K562 (cell line): ENCODE data around the gene PBX2. TPM values are rescaled to one million over a fixed set of nuclear protein-coding genes. Genes with fewer than 3 reads are reported as not detected.

Source experiments
- BRCA1 ChIP-seq, 2 experiments: fragments of 450-650 bp in 1 of 2; sonication (generic) in 1 of 2; formaldehyde crosslinking in 1 of 2; IDR thresholded peaks; 2 replicates each; pipeline versions ENCODE4 v1.5.0 to v1.6.1; 2017 to 2020; ENCODE audit warnings: mild to moderate bottlenecking in 1 of 2, missing genetic modification reagents in 1 of 2
- CCAR2 ChIP-seq: fragments of 200-400 bp; formaldehyde crosslinking; IDR thresholded peaks from 2 replicates; pipeline ENCODE4 v1.6.1; 2017; ENCODE audit warnings: mild to moderate bottlenecking, low read depth, low read length
- EHMT2 ChIP-seq: fragments of 450-650 bp; IDR thresholded peaks from 2 replicates; pipeline ENCODE4 v1.6.1; 2018; ENCODE audit warnings: antibody characterized with exemption
- HBP1 ChIP-seq: fragments of 450-650 bp; formaldehyde crosslinking; IDR thresholded peaks from 2 replicates; pipeline ENCODE4 v1.4.0; 2022; ENCODE audit warnings: missing genetic modification characterization
- KHSRP ChIP-seq: fragments of 450-650 bp; IDR thresholded peaks from 2 replicates; pipeline ENCODE4 v1.6.1; 2017
- MBD2 ChIP-seq: sonication (generic); IDR thresholded peaks from 2 replicates; pipeline ENCODE4 v1.6.1; 2016; ENCODE audit warnings: low read depth, borderline replicate concordance
- NFATC3 ChIP-seq: fragments of 450-650 bp; IDR thresholded peaks from 2 replicates; pipeline ENCODE4 v1.6.1; 2017; ENCODE audit warnings: mild to moderate bottlenecking
- NR2C2 ChIP-seq, 2 experiments: fragments of 200-800 bp in 1 of 2; sonication (Bioruptor generic) in 1 of 2; sonication (generic) in 1 of 2; formaldehyde crosslinking in 1 of 2; IDR thresholded peaks; 2 replicates each; pipeline versions ENCODE4 v1.6.1 to v1.8.0; 2016 to 2022; ENCODE audit warnings: mild to moderate bottlenecking in 1 of 2, missing compliant biosample characterization in 1 of 2, missing genetic modification characterization in 1 of 2, missing genetic modification reagents in 1 of 2
- SMAD4 ChIP-seq: fragments of 250-450 bp; sonication (Bioruptor Pico); conservative IDR thresholded peaks from 2 replicates; pipeline ENCODE4 v1.8.0; 2021; ENCODE audit warnings: inconsistent platforms, mild to moderate bottlenecking, moderate library complexity
- SPI1 ChIP-seq: IDR thresholded peaks from 2 replicates; pipeline ENCODE4 v1.6.1; 2011; ENCODE audit warnings: low read depth, low read length, control low read depth, borderline replicate concordance
- TBL1XR1 ChIP-seq, 2 experiments: IDR thresholded peaks; 2 replicates each; pipeline ENCODE4 v1.6.1; 2012; ENCODE audit warnings: improper control_type of control experiment in 2 of 2, low read length in 2 of 2, mild to moderate bottlenecking in 1 of 2
- USF1 ChIP-seq: sonication (generic); formaldehyde crosslinking; IDR thresholded peaks from 2 replicates; pipeline ENCODE4 v1.9.0; 2022; ENCODE audit warnings: mild to moderate bottlenecking, missing genetic modification reagents
- ZBTB2 ChIP-seq: fragments of 450-650 bp; IDR thresholded peaks from 2 replicates; pipeline ENCODE4 v1.6.1; 2016; ENCODE audit warnings: antibody characterized with exemption
- ZC3H11A ChIP-seq: IDR thresholded peaks from 2 replicates; pipeline ENCODE4 v1.6.1; 2012; ENCODE audit warnings: low read depth, low read length, improper control_type of control experiment
- ZNF280B ChIP-seq: fragments of 250-450 bp; sonication (Bioruptor Pico); IDR thresholded peaks from 2 replicates; pipeline ENCODE4 v1.5.1; 2021; ENCODE audit warnings: mild to moderate bottlenecking
- ZNF518B ChIP-seq: fragments of 250-450 bp; sonication (Bioruptor Pico); IDR thresholded peaks from 2 replicates; pipeline ENCODE4 v1.5.0; 2021; ENCODE audit warnings: mild to moderate bottlenecking, moderate library complexity
- polyA plus RNA-seq, 8 experiments: library from polyadenylated mRNA; depleted of rRNA in 4 of 8; stranded (reverse) in 5 of 8; unstranded in 3 of 8; fragments of >200 nt; fragmentation: Nextera tagmentation in 2 of 8; fragmentation: Illumina TruSeq in 1 of 8; extraction: Ambion mirVana in 2 of 8; extraction: Trizol in 1 of 8; gene quantifications; 2 replicates each; pipeline versions ENCODE4 v1.2.1 to v1.2.3, GENCODE V29; 2011 to 2014; ENCODE audit warnings: inconsistent platforms in 1 of 8, missing spikeins in 1 of 8
- total RNA-seq, 7 experiments: library from RNA; depleted of rRNA in 6 of 7; stranded (reverse); fragments of >200 nt in 6 of 7; fragmentation: Illumina TruSeq in 2 of 7; extraction: Trizol in 2 of 7; gene quantifications; 2 replicates each; pipeline versions ENCODE4 v1.2.1 to v1.2.3, GENCODE V29; 2011 to 2021; ENCODE audit warnings: low replicate concordance in 1 of 7

The PBX2 gene
- total and polyA plus RNA-seq, 9 of the 15 experiments (the other 6 are each of a cell fraction or from before 2014, with no cell fraction given) = 1.9 to 134 (median 62.5) TPM

- TF ChIP-seq ZBTB2 = peak; percentile 79
- TF ChIP-seq SMAD4 = peak; percentile 90
- no peak for TF ChIP-seq SPI1
- no peak for TF ChIP-seq ZC3H11A
- TF ChIP-seq NFATC3 = peak; percentile 95
- TF ChIP-seq TBL1XR1 (IDR thresholded peaks at IDR 0.05; ENCODE audit: low read length in 2 of 2) = peak in 1 of 2 experiments; percentile 90; a peak in 2 of 4 replicates
- 0 out of 2 replicates have a peak, but pooled peaks have one; percentile 36 for TF ChIP-seq KHSRP
- TF ChIP-seq MBD2 = peak; percentile 78
- TF ChIP-seq ZNF280B (CRISPR knock-in tag) = no peak
- no peak for TF ChIP-seq HBP1 (CRISPR knock-in tag)
- TF ChIP-seq USF1 (CRISPR knock-in tag) = no peak
- no peak for TF ChIP-seq BRCA1 (IDR thresholded peaks at IDR 0.05)
- TF ChIP-seq BRCA1 (CRISPR knock-in tag; IDR thresholded peaks at IDR 0.05) = no peak
- peak; percentile 86 for TF ChIP-seq EHMT2
- no peak for TF ChIP-seq ZNF518B (CRISPR knock-in tag)
- TF ChIP-seq CCAR2 = no peak
- no peak for TF ChIP-seq NR2C2 (CRISPR knock-in tag; IDR thresholded peaks at IDR 0.05)
- no peak for TF ChIP-seq NR2C2 (tag; IDR thresholded peaks at IDR 0.05)
These were observed 22.2 kb downstream of the PBX2 start (continued) for GRCh38 chr6:32167761-32168262.
